IMR-90 (cell line): ENCODE results near the gene SH2D4B. TPM values are rescaled to one million over a fixed set of nuclear protein-coding genes. Genes with fewer than 3 reads are reported as not detected.
A peak's percentile ranks its signal among the peaks of the same experiment; 100 is the strongest.

Source experiments
- ATAC-seq: fragments of 200-7000 bp; cut with Tn5 transposase; 2 replicates; pipeline ENCODE4 v1.9.1; 2020; ENCODE audit warnings: low read depth, mild to moderate bottlenecking, moderate library complexity
- BruUV-seq: library from RNA; stranded (reverse); fragments of 400-500 nt; replicated peaks from 2 replicates; lab custom pipeline; 2021; lab: Mats Ljungman, UMichigan
- CTCF ChIA-PET: fragments of 300-600 bp; formaldehyde crosslinking; extraction: SDS; loops from one replicate; lab custom pipeline; 2021; ENCODE audit warnings: antibody characterized with exemption; lab: Yijun Ruan, JAX
- POLR2A ChIA-PET: fragments of 300-600 bp; sonication (Branson Sonifier 250); formaldehyde crosslinking; loops from one replicate; lab custom pipeline; 2022; ENCODE audit warnings: antibody characterized with exemption; ENCODE audit not compliant: unreplicated experiment; lab: Charles Lee
- DNase-seq: peaks from one replicate; pipeline ENCODE4 v3.0.0; 2013
- H2AFZ ChIP-seq: replicated peaks from 2 replicates; pipeline ENCODE3; 2013; ENCODE audit warnings: low read length, mild to moderate bottlenecking; ENCODE audit not compliant: poor library complexity
- H2AK5ac ChIP-seq: 2 replicates; pipeline ENCODE4 v1.6.1; 2013; ENCODE audit warnings: low read depth, low read length, inconsistent platforms
- H2AK9ac ChIP-seq: replicated peaks from 2 replicates; pipeline ENCODE3; 2013; ENCODE audit warnings: mild to moderate bottlenecking, low read depth, low read length, moderate library complexity; ENCODE audit not compliant: poor library complexity
- H2BK120ac ChIP-seq: 2 replicates; pipeline ENCODE4 v1.6.1; 2013; ENCODE audit warnings: low read depth, low read length, inconsistent platforms
- H2BK15ac ChIP-seq: 3 replicates; pipeline ENCODE4 v1.6.1; 2013; ENCODE audit warnings: low read depth, low read length, inconsistent platforms
- H2BK20ac ChIP-seq: 2 replicates; pipeline ENCODE4 v1.6.1; 2013; ENCODE audit warnings: low read depth, mild to moderate bottlenecking, inconsistent platforms, low read length, moderate library complexity
- H2BK5ac ChIP-seq: 2 replicates; pipeline ENCODE4 v1.6.1; 2013; ENCODE audit warnings: mild to moderate bottlenecking, low read depth, low read length, inconsistent platforms; ENCODE audit not compliant: poor library complexity, severe bottlenecking
- H3K14ac ChIP-seq: replicated peaks from 2 replicates; pipeline ENCODE4 v1.6.1; 2013; ENCODE audit warnings: low read depth, low read length, inconsistent platforms
- H3K18ac ChIP-seq: 2 replicates; pipeline ENCODE4 v1.6.1; 2013; ENCODE audit warnings: low read depth, low read length, control low read depth
- H3K23ac ChIP-seq: 2 replicates; pipeline ENCODE4 v1.6.1; 2013; ENCODE audit warnings: low read depth, low read length, inconsistent platforms
- H3K27ac ChIP-seq: 2 replicates; pipeline ENCODE4 v1.5.1; 2013; ENCODE audit warnings: mild to moderate bottlenecking, control low read depth, low read length; ENCODE audit not compliant: insufficient read depth
- H3K27me3 ChIP-seq: 2 replicates; pipeline ENCODE4 v1.6.1; 2013; ENCODE audit warnings: low read length; ENCODE audit not compliant: control insufficient read depth, insufficient read depth
- H3K36me3 ChIP-seq: 2 replicates; pipeline ENCODE4 v1.6.1; 2013; ENCODE audit warnings: low read length, mixed read lengths; ENCODE audit not compliant: control insufficient read depth, insufficient read depth
- H3K4ac ChIP-seq: 2 replicates; pipeline ENCODE4 v1.6.1; 2013; ENCODE audit warnings: low read depth, low read length, inconsistent platforms
- H3K4me1 ChIP-seq: 2 replicates; pipeline ENCODE4 v1.6.1; 2013; ENCODE audit warnings: low read length, mixed read lengths; ENCODE audit not compliant: control insufficient read depth, insufficient read depth
- H3K4me2 ChIP-seq: 2 replicates; pipeline ENCODE4 v1.6.1; 2013; ENCODE audit warnings: low read depth, mild to moderate bottlenecking, control low read depth, low read length, moderate library complexity
- H3K4me3 ChIP-seq: 2 replicates; pipeline ENCODE4 v1.5.1; 2013; ENCODE audit warnings: low read depth, mild to moderate bottlenecking, control low read depth, low read length, moderate library complexity; ENCODE audit not compliant: insufficient read depth
- H3K56ac ChIP-seq: 2 replicates; pipeline ENCODE4 v1.6.1; 2013; ENCODE audit warnings: low read length, inconsistent platforms; ENCODE audit not compliant: insufficient read depth; ENCODE audit errors: extremely low read depth
- H3K79me1 ChIP-seq, 2 experiments: 2 replicates each; pipeline ENCODE4 v1.6.1; 2013; ENCODE audit warnings: low read length in 2 of 2, inconsistent platforms in 1 of 2, low read depth in 1 of 2
- H3K9ac ChIP-seq: 2 replicates; pipeline ENCODE4 v1.6.1; 2013; ENCODE audit warnings: low read depth, low read length, control low read depth
- H3K9me1 ChIP-seq: 2 replicates; pipeline ENCODE4 v1.6.1; 2013; ENCODE audit warnings: low read length, inconsistent platforms; ENCODE audit not compliant: insufficient read depth
- H3K9me3 ChIP-seq: 2 replicates; pipeline ENCODE4 v1.6.1; 2013; ENCODE audit warnings: low read length; ENCODE audit not compliant: control insufficient read depth, insufficient read depth
- H4K20me1 ChIP-seq: 2 replicates; pipeline ENCODE4 v1.6.1; 2013; ENCODE audit warnings: low read length, inconsistent platforms; ENCODE audit not compliant: insufficient read depth
- H4K5ac ChIP-seq: 2 replicates; pipeline ENCODE4 v1.6.1; 2013; ENCODE audit warnings: mild to moderate bottlenecking, low read depth, low read length, control low read depth
- H4K8ac ChIP-seq, 2 experiments: 2 replicates each; pipeline ENCODE4 v1.6.1; 2013; ENCODE audit warnings: low read depth in 2 of 2, low read length in 2 of 2, control low read depth in 1 of 2, inconsistent platforms in 1 of 2
- H4K91ac ChIP-seq: 2 replicates; pipeline ENCODE4 v1.6.1; 2013; ENCODE audit warnings: low read depth, low read length, inconsistent platforms; ENCODE audit not compliant: insufficient read depth
- CEBPB ChIP-seq: IDR thresholded peaks from 2 replicates; pipeline ENCODE4 v1.6.1; 2012; ENCODE audit warnings: low read depth, low read length, improper control_type of control experiment
- CHD1 ChIP-seq: IDR thresholded peaks from 2 replicates; pipeline ENCODE4 v1.6.1; 2012; ENCODE audit warnings: low read depth, low read length, improper control_type of control experiment
- WGBS, 2 experiments: methylation state at CpG; one replicate each; pipeline versions ENCODE4 v1.1.5 to v1.1.7; 2013; ENCODE audit warnings: missing lambda C conversion rate in 2 of 2; ENCODE audit not compliant: insufficient read length in 1 of 2; ENCODE audit errors: extremely low coverage in 2 of 2; 5-methylcytosine and 5-hydroxymethylcytosine counted together
- dilution Hi-C: fragments of 300-500 bp; cut with HindIII; formaldehyde crosslinking; loops from one replicate; pipeline ENCODE4 v1.14.3; 2018; ENCODE audit warnings: low sequenced_read_pairs; ENCODE audit not compliant: unreplicated experiment
- in situ Hi-C: fragments of 300-500 bp; cut with MboI; formaldehyde crosslinking; loops from 3 replicates; pipeline ENCODE4 v1.14.3; 2019; ENCODE audit warnings: low sequenced_read_pairs, inconsistent platforms, mixed read lengths
- intact Hi-C: fragments of 100-400 bp; cut with micrococcal nuclease; formaldehyde crosslinking; loops from 2 replicates; pipeline ENCODE4 v1.10.0; 2022
- polyA plus RNA-seq, 3 experiments: library from polyadenylated mRNA; depleted of rRNA; stranded (reverse); fragments of >200 nt; gene quantifications; 2 replicates each; pipeline ENCODE4 v1.2.3, GENCODE V29; 2012; ENCODE audit warnings: low replicate concordance in 1 of 3
- total RNA-seq: library from RNA; depleted of rRNA; stranded (reverse); fragments of >200 nt; gene quantifications from 2 replicates; pipeline ENCODE4 v1.2.3, GENCODE V29; 2012
- TF ChIP-seq, protein P1 (sequence below): fragments of 150-350 bp; IDR thresholded peaks from 2 replicates; pipeline ENCODE4 v1.6.1; 2016; ENCODE audit warnings: low read depth, mild to moderate bottlenecking, low read length, moderate library complexity, borderline replicate concordance

SH2D4B gene
- total and polyA plus RNA-seq, 2 of the 4 experiments (the other 2 are of a cell fraction), result not detected

GRCh38 chr10:80493522-80494051 is 44.1 kb upstream of the SH2D4B start:
- TF ChIP-seq CHD1 (no peak), CEBPB (no peak)
- TF ChIP-seq, protein P1, sequence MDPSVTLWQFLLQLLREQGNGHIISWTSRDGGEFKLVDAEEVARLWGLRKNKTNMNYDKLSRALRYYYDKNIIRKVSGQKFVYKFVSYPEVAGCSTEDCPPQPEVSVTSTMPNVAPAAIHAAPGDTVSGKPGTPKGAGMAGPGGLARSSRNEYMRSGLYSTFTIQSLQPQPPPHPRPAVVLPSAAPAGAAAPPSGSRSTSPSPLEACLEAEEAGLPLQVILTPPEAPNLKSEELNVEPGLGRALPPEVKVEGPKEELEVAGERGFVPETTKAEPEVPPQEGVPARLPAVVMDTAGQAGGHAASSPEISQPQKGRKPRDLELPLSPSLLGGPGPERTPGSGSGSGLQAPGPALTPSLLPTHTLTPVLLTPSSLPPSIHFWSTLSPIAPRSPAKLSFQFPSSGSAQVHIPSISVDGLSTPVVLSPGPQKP, result no peak
- H3K9me3 ChIP-seq, result no peaks in the 10 kb centered on the region
- H3K23ac ChIP-seq, result no peak overlapping the region
- CTCF ChIA-PET, result no interaction called here
- 0 out of 2 replicates have a peak overlapping the region, but pooled peaks have one; percentile 16 for H3K14ac ChIP-seq
- no peaks in the 10 kb centered on the region for H3K27me3 ChIP-seq
- H2BK20ac ChIP-seq, result no peak overlapping the region
- intact Hi-C loops, result no loop called here
- H2BK15ac ChIP-seq, result no peak overlapping the region
- peaks cover 27% of the 10 kb centered on the region for H3K9me1 ChIP-seq
- H3K9ac ChIP-seq, result no peak overlapping the region
- POLR2A ChIA-PET, result no interaction called here
- in situ Hi-C loops, result no loop called here
- no peak overlapping the region for H2BK5ac ChIP-seq
- H2AK9ac ChIP-seq, result no peak overlapping the region
- H4K5ac ChIP-seq, result no peak overlapping the region
- no peak overlapping the region for H4K91ac ChIP-seq
- H3K4me2 ChIP-seq, result no peak overlapping the region
- no peak overlapping the region for H2AK5ac ChIP-seq
- H3K18ac ChIP-seq, result no peak overlapping the region
- peaks cover 32 to 75% of the 10 kb centered on the region in 2 experiments for H3K79me1 ChIP-seq
- no peak overlapping the region for H3K27ac ChIP-seq
- DNase-seq (no peak), ATAC-seq (peak; percentile 7; the same call in 1 of the 2 replicates)
- H3K4me3 ChIP-seq, result no peak overlapping the region
- no peak overlapping the region for H2BK120ac ChIP-seq
- H4K20me1 ChIP-seq, result peaks cover 18% of the 10 kb centered on the region; the same call in 1 of the 2 replicates
- BruUV-seq, result no TSS peak
- no peak overlapping the region for H4K8ac ChIP-seq
- no CpG with 5 or more reads among the region's 4 CpGs for WGBS, 2 experiments
- no peak overlapping the region for H2AFZ ChIP-seq
- H3K56ac ChIP-seq, result no peak overlapping the region
- H3K36me3 ChIP-seq, result peaks cover 23% of the 10 kb centered on the region
- H3K4ac ChIP-seq, result no peak overlapping the region
- dilution Hi-C loops, result no loop called here
- H3K4me1 ChIP-seq, result peaks cover 14% of the 10 kb centered on the region
